Measurements from ENCODE around the gene TNFRSF1A. TPM values are rescaled to one million over a fixed set of nuclear protein-coding genes. Genes with fewer than 3 reads are reported as not detected.

Gene TNFRSF1A
- total RNA-seq, 3 donors from 2014 or later (not counting 1 experiment from before 2014, with no cell fraction given), result 75.7 to 116 (median 87.3) TPM

- no peaks in the 10 kb centered on the region for H3K27me3 ChIP-seq (ENCODE audit: control insufficient read depth, insufficient read depth, low read length)
- ATAC-seq (peak; percentile 41 to 73 (median 70)), DNase-seq (peak; percentile 71 to 89)
- Mint-ChIP-seq H3K4me1 (peaks cover 13 to 45% of the 10 kb centered on the region in 2 donors), H3K27ac (no peak overlapping the region), H3K9me3 (no peaks in the 10 kb centered on the region), H3K4me3 (no peak overlapping the region), H3K27me3 (ENCODE audit: low read depth in 2 of 2) (no peaks in the 10 kb centered on the region), H3K36me3 (peaks cover 7% of the 10 kb centered on the region)
- peak overlapping the region; percentile 79 for H3K27ac ChIP-seq (ENCODE audit: low read length)
- WGBS (ENCODE audit: insufficient coverage), result 6% methylated on average over 5 of the region's 15 CpGs
- peaks cover 92% of the 10 kb centered on the region for H3K4me1 ChIP-seq (ENCODE audit: control insufficient read depth, insufficient read depth, low read length)
- H3K4me3 ChIP-seq (ENCODE audit: low read length), result peak overlapping the region; percentile 94
- no peaks in the 10 kb centered on the region for H3K9me3 ChIP-seq (ENCODE audit: control insufficient read depth, insufficient read depth, low read length)
- TF ChIP-seq, protein P1, sequence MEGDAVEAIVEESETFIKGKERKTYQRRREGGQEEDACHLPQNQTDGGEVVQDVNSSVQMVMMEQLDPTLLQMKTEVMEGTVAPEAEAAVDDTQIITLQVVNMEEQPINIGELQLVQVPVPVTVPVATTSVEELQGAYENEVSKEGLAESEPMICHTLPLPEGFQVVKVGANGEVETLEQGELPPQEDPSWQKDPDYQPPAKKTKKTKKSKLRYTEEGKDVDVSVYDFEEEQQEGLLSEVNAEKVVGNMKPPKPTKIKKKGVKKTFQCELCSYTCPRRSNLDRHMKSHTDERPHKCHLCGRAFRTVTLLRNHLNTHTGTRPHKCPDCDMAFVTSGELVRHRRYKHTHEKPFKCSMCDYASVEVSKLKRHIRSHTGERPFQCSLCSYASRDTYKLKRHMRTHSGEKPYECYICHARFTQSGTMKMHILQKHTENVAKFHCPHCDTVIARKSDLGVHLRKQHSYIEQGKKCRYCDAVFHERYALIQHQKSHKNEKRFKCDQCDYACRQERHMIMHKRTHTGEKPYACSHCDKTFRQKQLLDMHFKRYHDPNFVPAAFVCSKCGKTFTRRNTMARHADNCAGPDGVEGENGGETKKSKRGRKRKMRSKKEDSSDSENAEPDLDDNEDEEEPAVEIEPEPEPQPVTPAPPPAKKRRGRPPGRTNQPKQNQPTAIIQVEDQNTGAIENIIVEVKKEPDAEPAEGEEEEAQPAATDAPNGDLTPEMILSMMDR (IDR thresholded peaks at IDR 0.05), result no peak
- intact Hi-C loops (cut with micrococcal nuclease), result loop anchor here (1.0 to 5.0 kb wide), 5 partner anchors 30 to 270 kb away; partner anchors contain the start of genes CHD4 and GAPDH
- H3K36me3 ChIP-seq (ENCODE audit: control insufficient read depth, insufficient read depth, low read length), result peaks cover 25% of the 10 kb centered on the region
Measured at GRCh38 chr12:6336889-6337853, 4.7 kb downstream of the TNFRSF1A start.

GRCh38 chr12:6336079-6336888, 5.6 kb downstream of the TNFRSF1A start:
- no peaks in the 10 kb centered on the region for H3K27me3 Mint-ChIP-seq (ENCODE audit: low read depth in 2 of 2)
- WGBS (ENCODE audit: insufficient coverage), result 6% methylated on average over 12 of the region's 12 CpGs
- ATAC-seq, result peak; percentile 49 to 66 (median 58)
- H3K36me3 Mint-ChIP-seq, result peaks cover 11% of the 10 kb centered on the region
- Histone ChIP-seq H3K4me1 (ENCODE audit: control insufficient read depth, insufficient read depth, low read length) (peaks cover 89% of the 10 kb centered on the region), H3K36me3 (ENCODE audit: control insufficient read depth, insufficient read depth, low read length) (peaks cover 32% of the 10 kb centered on the region), H3K27me3 (ENCODE audit: control insufficient read depth, insufficient read depth, low read length) (no peaks in the 10 kb centered on the region), H3K9me3 (ENCODE audit: control insufficient read depth, insufficient read depth, low read length) (no peaks in the 10 kb centered on the region), H3K27ac (ENCODE audit: low read length) (peak overlapping the region; percentile 79), H3K4me3 (ENCODE audit: low read length) (peak overlapping the region; percentile 94)
- intact Hi-C loops (cut with micrococcal nuclease), result loop anchor here (2.0 to 5.0 kb wide), 4 partner anchors 87 to 271 kb away; partner anchors contain the start of genes CHD4 and GAPDH
- no peak overlapping the region for H3K4me3 Mint-ChIP-seq
- DNase-seq, result peak; percentile 61 to 71
- H3K27ac Mint-ChIP-seq, result no peak overlapping the region
- H3K4me1 Mint-ChIP-seq, result peaks cover 8 to 42% of the 10 kb centered on the region in 2 donors
- no peaks in the 10 kb centered on the region for H3K9me3 Mint-ChIP-seq
- TF ChIP-seq, protein P1 (IDR thresholded peaks at IDR 0.05), result no peak

DNA sequence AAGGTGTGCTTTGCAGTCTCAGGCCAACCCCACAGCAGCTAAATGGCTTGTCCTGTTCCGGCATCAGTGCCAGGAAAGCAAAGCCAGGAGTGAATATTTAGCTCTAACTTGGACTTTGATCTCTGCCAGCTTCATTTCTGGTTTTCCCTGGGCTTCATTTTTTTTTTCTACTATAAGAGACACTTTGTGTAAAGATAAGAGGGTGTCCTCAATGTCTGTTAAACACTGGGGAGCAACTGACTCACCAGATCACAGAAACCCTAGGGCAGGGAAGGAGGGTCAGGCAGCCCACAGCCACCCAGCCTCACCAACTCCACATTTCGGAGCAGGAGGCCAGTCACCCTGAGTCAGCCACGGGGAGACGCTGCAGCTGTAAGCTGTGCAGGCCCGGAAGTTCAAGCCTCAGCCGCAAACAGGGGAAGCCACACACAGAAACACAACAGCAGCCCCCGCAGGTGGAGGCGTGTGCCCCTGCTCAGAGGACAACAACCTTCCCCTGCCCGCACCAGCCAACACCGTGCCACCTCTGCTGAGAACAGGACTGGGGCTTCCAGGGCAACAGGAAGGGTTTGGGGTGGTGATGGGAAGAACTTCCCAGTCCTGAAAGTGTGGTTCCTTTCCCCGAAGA, 6.3 kb downstream of the TNFRSF1A start:
- ATAC-seq (peak; percentile 55 to 77 (median 70)), DNase-seq (peak; percentile 81 to 93)
- TF ChIP-seq, protein P1 (IDR thresholded peaks at IDR 0.05), result peak; percentile 46
- 2% methylated on average over 11 of the region's 11 CpGs for WGBS (ENCODE audit: insufficient coverage)
- Histone ChIP-seq H3K9me3 (ENCODE audit: control insufficient read depth, insufficient read depth, low read length) (no peaks in the 10 kb centered on the region), H3K4me3 (ENCODE audit: low read length) (peak overlapping the region; percentile 94), H3K27me3 (ENCODE audit: control insufficient read depth, insufficient read depth, low read length) (no peaks in the 10 kb centered on the region), H3K36me3 (ENCODE audit: control insufficient read depth, insufficient read depth, low read length) (peaks cover 39% of the 10 kb centered on the region), H3K27ac (ENCODE audit: low read length) (peak overlapping the region; percentile 79), H3K4me1 (ENCODE audit: control insufficient read depth, insufficient read depth, low read length) (peaks cover 89% of the 10 kb centered on the region)
- H3K27ac Mint-ChIP-seq, result no peak overlapping the region
- intact Hi-C loops (cut with micrococcal nuclease), result loop anchor here (1.0 to 5.0 kb wide), 5 partner anchors 12 to 272 kb away; partner anchors contain the start of genes CHD4 and GAPDH
- H3K36me3 Mint-ChIP-seq, result peaks cover 16% of the 10 kb centered on the region
- H3K9me3 Mint-ChIP-seq, result no peaks in the 10 kb centered on the region
- H3K27me3 Mint-ChIP-seq (ENCODE audit: low read depth in 2 of 2), result no peaks in the 10 kb centered on the region
- H3K4me3 Mint-ChIP-seq, result no peak overlapping the region
- H3K4me1 Mint-ChIP-seq, result peaks cover 6 to 44% of the 10 kb centered on the region in 2 donors

Data from natural killer cell (primary cell).